Stimulated activated CD4-positive, alpha-beta T cell treated with anti-CD3 and anti-CD28 coated beads, TNF-alpha, amount 100 ng/mL, for 24 hours (primary cell): ENCODE measurements around the gene IKBKE.

Experiments used
- DNase-seq, 3 experiments: peaks; one replicate each; pipeline ENCODE4 v3.0.0-alpha.2; 2020; ENCODE audit warnings: low read depth in 3 of 3

Gene IKBKE

DNA sequence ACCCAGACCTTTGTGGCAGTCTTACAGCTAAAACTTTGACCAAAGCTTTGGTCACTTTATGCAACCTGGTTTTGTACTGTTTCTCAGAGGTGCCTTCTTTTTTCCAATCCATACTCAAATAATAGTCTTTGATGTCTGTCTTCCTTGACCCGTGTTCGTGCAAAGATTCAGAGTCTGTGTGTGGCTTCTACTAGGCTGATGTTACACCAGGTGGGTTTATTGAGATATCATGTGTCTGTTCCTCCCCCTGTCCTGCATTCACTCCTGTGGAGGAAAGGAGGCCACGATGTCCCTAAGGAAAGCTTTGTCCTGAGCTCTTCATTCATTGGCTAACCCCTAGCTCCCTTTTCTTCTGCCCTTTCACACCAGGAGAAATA is 15.0 kb upstream of the IKBKE start:
- no peak for DNase-seq

GRCh38 chr1:206455666-206456344 is 14.5 kb upstream of the IKBKE start:
- no peak for DNase-seq

DNA sequence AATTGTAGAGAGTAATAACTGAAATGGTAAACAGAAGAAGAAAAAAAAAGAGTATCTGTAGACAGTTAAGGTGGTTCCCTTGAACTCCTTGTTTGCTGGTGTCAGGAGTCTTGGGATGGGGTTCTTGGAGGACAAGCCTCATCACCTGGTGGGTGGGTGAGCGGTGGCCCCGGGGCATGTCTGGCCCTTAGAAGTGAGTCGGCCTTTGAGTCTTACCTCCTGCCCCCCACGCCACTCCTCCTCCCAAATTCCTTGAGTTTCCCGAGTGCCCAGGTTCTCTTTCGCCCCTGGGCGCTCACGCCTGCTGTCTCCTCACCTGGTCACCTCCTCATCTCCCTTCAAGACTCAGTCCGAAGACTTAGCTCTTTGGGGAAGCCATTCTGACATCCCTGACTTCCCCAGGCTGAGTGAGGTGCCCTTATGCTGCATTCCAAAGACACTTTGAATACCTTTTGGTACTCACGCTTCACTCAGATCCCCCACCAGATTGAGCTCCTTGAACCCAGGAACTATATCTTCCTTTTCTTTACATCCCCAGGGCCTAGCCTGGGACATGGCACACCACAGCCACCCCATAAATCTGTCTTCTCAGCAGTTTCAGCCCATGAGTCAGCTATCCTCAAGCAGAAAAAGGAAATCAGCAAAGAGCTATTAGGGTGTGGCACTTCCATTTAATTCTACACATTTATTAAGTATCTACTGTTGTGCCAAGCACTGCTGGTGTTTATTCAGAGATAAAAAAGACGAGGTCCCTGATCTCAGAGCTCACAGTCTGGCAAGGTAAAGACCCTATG is 13.5 kb upstream of the IKBKE start:
- DNase-seq: no peak

DNA sequence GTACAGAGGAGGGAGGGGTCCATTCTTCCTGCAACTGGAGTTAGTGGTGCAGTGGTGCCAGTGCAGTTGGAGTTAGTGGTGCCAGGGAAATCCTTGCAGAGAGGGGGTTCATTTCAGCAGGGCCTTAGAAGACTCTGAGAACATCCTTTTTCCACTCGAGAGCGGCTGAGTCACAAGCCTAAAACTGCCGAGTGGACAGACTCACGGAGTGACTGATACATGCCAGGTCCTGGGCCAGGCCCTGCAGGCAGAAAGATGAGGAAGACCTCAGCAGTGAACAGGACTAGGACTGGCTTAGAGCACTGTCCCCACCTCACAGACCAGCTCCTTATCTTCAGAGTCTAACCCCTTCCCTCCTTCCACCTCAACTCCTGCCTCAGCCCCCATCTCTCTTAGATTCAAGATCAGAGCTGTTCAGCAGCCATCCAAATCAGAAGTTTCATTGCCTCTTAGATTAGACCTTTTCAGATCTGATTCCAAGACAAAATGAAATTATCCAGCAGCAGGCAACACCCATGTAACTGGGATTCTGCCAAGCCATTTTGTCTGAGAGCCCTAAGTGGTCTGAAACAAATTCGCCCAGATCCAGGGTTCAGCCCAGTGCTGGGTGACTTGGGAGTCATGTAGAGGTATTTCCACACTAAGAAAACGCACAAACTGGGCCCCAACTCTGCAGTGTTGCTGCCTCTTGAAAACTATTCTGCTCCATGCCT is 12.7 kb upstream of the IKBKE start:
- no peak for DNase-seq

GRCh38 chr1:206459703-206460102 is 10.6 kb upstream of the IKBKE start:
- DNase-seq: no peak

DNA sequence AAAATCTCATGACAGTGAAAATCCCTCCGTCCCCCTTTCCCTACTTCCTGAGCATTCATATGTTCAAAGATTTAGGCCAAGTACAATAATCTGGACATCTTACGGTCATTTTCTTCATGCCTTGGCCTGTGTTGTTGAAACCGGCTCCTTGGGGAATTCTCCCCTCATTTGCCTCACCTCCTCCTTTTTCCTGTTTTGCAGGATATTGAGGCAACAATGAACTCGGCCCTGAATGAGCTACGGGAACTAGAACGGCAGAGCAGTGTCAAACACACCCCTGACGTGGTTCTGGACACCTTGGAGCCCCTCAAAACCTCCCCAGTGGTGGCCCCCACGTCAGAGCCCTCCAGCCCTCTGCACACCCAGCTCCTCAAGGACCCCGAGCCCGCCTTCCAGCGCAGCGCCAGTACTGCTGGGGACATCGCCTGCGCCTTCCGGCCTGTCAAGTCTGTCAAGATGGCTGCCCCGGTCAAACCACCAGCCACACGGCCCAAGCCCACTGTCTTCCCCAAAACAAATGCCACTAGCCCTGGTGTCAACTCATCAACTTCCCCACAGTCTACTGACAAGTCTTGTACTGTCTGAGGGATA is 9.3 kb upstream of the IKBKE start:
- DNase-seq: no peak

DNA sequence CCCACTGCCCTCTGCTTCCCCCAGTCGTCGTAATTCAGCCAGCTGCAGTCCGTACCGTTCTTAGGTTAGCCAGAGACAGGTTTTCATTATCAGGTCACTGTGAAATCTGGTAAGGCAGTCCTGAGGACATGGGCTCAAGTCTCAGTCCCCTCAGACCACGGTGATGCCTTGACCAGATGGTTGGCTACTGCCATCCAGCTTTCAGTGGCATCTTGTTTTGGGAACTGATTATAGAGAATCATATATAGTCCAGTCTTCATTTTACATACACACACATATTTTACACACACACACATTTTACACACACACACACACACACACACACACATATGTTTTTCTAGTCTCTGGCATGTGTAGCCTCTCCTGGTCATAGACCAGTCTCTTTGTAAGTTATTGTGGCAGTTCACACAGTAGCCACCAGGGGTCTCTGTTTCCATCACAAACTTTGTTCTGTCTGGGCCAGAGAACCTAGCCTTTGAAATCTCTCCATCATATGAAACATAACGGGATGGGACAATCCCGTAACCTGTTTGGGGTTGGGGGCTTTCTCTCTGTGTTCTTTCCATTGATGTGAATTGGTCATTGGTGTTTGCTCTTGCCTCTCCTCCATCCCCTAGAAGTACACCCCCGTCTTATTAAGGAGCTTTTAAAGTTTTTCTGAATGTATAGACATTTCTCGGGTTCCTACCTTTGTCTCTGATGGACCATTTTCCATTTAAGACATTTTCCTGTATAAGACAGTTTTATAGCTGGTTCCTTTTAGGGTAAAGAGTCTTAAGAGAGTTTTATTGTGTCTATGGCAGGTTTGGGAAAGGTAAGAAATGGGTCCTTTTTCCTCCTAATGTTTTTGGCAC is 8.4 kb upstream of the IKBKE start:
- peak; percentile 51 to 67 (median 62) for DNase-seq

DNA sequence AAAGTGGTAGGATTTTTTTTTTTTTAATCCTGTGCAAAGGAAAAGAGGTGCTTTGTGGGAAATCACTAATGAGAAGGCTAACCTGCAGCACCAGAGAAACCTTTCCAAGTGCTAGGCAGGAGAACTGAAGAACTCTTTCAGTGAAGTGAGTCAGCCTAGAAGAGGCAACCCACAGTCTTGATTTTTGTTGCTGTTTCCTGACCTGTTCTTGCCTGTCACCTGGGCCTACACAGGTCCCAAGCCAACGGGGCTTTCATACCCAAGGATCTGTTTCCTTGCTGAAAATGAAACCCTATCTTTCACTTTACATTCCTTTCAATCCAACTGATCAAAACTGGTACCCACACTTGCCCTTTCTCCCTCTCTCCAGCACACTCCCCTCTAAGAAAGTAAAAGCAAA is 7.1 kb upstream of the IKBKE start:
- DNase-seq: no peak

- no peak for DNase-seq
These were observed 6.4 kb upstream of the IKBKE start for GRCh38 chr1:206463911-206464310.

DNA sequence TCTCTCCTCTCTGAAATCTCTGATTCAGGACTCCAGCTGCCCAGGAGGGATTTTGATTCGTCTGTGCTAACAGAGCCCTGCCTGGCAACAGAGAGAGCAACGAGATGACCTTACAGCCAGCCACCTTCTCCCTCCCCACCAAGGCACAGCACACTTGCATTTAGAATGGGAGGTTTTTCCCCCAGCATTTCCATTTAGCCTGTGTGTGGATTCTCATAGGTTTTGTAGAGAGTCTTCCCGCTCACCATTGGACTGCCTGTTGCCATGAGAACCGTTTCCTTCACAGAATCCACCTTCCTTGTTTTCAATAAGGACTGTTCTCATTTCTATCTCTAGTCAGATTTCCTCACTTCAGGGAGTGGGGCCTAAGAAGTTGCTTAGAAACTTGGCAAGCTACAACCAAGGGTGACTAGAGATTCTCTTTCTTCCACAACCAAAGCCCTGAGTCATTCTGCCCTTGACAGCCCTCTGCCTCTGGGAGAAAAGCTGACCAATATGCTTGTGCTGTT is 5.8 kb upstream of the IKBKE start:
- DNase-seq: no peak

DNA sequence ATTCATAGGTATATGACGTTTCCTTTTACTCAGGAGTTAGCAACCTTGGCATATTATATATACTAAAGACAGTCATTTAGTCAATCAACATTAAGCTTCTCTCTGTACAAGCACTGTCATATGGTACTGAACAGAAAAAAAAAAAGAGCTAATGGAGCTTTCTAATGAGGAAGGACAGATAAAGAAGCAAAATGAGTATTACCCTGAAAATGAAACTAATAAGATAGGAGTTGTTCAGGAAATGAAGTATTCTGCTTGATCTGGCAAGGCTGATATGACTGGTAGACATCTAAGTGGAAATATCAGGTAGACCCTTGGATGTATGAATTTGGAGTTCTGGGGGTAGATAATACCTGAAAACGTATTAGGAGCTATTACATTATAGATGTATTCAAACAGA is 4.3 kb upstream of the IKBKE start:
- no peak for DNase-seq

DNA sequence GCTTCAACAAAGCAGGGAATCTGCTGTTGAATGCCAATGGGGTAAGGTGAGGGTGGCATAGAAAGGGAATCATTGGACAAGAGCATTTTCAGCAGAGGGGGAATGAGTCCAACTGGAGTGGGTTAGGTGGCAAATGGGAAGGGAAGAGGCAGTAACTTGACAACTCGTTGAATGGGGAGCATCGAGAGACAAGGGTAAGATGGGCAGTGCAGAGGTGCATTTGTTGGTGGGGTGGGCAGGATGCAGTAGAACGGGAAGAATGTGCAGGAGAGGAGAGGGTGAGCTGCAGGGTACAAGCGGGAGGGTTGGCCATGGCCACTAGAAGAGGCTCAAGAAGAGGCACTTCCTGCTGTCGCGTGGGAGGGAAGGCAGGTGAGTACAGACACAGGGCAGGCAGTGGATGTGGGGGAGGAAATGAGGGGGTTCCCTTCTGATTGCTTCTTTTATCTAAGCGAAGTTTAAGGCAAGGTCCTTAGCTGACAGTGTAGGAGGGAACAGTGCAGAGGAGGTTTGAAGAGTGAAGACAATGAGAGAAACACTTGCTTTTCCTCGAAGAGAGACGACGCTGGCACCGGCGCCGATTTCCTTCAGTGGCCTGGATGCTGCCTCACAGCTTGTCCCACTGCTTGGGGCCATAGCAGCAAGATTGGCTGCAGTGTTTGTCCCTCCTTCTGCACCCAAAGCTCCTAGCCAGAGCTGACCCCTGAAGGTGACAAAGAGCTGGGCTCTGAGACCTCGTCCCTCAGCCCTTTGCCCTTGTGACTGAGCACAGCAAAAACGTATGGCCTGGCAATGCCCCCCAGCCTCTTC is 3.2 kb upstream of the IKBKE start:
- DNase-seq: no peak

GRCh38 chr1:206467915-206468314 is 2.4 kb upstream of the IKBKE start:
- no peak for DNase-seq

DNA sequence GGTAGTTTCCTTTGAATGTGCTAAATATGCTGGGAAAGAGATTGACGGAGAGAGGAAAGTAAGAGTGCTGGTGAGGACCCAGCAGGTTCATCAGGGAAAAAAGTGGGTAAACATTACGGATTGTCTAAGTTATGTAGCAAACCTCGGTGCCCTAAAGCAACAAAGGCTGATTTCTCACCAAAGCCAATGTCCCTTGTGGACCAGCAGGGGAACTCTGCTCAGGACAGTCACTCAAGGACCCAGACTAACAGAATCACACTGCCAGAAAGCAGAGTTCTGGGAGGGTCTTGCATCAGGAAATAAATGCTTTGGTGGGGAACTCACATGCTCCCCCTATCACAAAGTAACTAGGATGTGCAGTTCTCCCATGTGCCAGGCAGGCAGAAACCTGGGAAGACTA is 1.7 kb upstream of the IKBKE start:
- DNase-seq: no peak

DNA sequence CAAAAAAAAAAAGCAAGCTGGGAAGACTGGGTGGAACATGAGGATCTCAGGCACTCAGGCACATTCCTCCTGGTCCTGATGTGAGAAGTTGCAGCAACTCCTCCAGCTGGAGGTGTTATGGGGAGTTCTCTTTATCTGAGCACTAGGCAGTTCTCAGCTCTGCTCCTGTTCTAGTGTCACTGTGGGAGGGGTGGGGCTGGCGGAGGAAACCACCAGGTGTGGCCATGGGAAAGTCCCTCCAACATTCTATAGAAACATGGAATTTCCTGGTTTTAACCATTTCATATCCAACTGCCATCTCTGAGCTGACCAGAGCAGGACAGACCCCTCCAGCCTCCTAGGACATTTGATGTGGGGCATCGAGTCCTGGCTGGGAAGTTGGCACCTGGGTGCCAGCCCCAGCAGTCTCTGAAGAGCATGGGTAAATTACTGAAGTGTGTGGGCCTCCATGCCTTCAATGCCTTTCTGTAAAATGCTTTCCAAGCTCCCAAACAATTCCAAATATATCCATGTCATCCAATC is 804 bp upstream of the IKBKE start:
- DNase-seq: peak in 1 of 3 experiments; percentile 44

DNA sequence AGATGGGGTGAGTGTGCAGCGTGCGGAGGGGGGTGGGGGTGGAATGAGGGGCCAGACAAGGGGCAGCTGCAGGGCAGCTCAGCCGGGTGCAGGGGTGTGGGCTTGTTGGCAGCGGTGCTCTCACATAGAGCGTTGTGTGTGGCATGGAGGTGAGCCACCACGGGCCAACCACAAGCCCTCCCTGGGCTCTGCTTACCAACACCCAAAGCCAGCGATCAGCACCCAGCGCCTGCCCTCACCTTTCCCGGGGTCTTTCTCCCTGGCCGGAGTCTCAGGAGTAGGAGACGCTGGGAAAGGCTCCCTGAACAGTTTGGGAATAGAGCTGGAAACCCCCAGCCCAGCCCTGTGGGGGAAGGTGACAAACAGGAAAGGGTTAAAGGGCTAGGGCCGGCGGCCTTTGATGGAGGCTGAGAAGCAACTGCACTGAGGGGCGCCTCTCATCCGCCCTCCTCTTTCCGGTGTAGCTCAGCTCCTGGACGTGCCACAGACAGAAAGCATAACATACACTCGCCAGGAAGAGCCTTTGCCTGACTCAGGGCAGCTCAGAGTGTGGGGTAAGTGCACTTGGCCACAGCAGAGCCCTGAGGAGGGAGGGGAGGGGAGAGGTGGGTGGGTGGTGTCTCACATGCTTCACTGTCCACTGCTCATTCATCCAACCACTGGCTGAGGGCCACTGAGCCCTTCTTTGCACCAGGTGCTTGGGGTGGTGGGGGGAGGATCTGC is 577 bp downstream of the IKBKE start:
- peak in 1 of 3 experiments; percentile 55 for DNase-seq

DNA sequence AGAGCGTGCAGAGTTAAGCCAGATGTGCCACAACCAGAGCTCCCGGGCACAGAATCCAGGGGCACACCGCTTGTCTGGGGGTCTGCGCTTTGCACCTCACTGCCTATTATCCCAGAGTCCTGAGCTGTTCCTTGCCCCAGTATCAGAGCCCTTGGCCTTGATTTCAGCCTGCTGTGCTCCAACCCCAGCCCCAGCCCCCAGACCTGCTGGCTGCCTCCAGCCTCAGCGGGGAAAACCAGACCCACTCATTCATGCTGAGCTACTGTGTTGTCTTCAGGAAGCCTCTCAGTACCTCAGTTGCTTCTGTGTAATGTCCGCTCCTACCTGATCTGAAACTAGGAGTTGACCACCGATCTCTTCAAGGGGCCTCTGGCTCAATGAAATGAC is 1.1 kb downstream of the IKBKE start:
- DNase-seq: no peak

- no peak for DNase-seq
These were observed 1.7 kb downstream of the IKBKE start for GRCh38 chr1:206472024-206472423.

- peak in 1 of 3 experiments; percentile 24 for DNase-seq
These were observed 2.2 kb downstream of the IKBKE start for GRCh38 chr1:206472454-206472853.

GRCh38 chr1:206472886-206473285 is 2.6 kb downstream of the IKBKE start:
- no peak for DNase-seq
